Measurements from ENCODE around the gene RGS18. TPM values are rescaled to one million over a fixed set of nuclear protein-coding genes. Genes with fewer than 3 reads are reported as not detected.

The RGS18 gene
- total and polyA plus RNA-seq, 2 experiments from 2014 or later, result not detected

DNA sequence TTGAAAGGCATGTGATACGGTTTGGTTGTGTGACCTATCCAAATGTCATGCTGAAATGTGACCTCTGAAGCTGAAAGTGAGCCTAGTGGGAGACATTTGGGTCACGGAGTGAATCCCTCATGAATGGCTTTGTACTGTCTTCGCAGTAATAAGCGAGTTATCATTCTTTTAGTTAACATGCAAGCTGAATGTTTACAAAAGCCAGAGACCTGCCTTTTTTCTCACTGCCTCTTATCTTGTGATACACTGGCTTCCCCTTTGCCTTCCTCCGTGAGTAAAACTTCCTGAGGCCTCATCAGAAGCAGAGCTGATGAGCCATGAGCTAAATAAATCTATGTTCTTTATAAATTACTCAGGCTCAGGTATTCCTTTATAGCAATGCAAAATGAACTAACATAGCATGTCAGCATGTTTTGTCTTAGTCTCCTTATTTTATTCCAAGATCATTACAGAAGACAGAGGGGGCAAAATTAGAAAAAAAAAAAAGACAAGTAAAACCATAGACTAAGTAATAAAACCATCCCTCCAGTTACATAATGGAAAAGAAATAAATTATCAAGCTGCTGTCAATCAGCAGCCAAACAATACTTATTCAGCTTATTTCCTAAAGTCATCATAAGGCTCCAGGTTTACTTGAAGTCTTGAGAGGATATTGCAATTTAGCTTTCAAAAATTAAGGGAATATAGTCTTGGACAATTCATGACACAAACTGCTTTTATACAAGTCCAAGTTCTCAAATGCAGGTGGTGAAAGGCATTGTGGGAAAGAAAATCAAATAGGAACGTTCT is 12.1 kb downstream of the RGS18 start:
- Histone ChIP-seq H3K79me2 (replicated peaks; ENCODE audit: insufficient read depth) (no peaks in the 10 kb centered on the region), H3K4me2 (no peak overlapping the region), H3K36me3 (ENCODE audit: insufficient read depth) (no peaks in the 10 kb centered on the region), H3K27me3 (ENCODE audit: insufficient read depth) (no peaks in the 10 kb centered on the region), H4K20me1 (replicated peaks; ENCODE audit: insufficient read depth) (no peaks in the 10 kb centered on the region), H3K4me3 (no peak overlapping the region), H2AFZ (no peak overlapping the region; the same call in 1 of the 2 replicates), H3K4me1 (ENCODE audit: insufficient read depth) (no peaks in the 10 kb centered on the region), H3K9me2 (ENCODE audit: insufficient read depth) (no peaks in the 10 kb centered on the region), H3F3A (replicated peaks; ENCODE audit: low read depth) (no peaks in the 10 kb centered on the region), H3K27ac (ENCODE audit: low read depth) (no peak overlapping the region)
- TF ChIP-seq CREB1 (CRISPR knock-in tag; IDR thresholded peaks at IDR 0.05; ENCODE audit: low read depth), result no peak
- no peak for TF ChIP-seq NANOG (IDR thresholded peaks at IDR 0.05; ENCODE audit: borderline replicate concordance)
- no peak for TF ChIP-seq ZNF114 (CRISPR knock-in tag; IDR thresholded peaks at IDR 0.05)
- TF ChIP-seq, protein P1, sequence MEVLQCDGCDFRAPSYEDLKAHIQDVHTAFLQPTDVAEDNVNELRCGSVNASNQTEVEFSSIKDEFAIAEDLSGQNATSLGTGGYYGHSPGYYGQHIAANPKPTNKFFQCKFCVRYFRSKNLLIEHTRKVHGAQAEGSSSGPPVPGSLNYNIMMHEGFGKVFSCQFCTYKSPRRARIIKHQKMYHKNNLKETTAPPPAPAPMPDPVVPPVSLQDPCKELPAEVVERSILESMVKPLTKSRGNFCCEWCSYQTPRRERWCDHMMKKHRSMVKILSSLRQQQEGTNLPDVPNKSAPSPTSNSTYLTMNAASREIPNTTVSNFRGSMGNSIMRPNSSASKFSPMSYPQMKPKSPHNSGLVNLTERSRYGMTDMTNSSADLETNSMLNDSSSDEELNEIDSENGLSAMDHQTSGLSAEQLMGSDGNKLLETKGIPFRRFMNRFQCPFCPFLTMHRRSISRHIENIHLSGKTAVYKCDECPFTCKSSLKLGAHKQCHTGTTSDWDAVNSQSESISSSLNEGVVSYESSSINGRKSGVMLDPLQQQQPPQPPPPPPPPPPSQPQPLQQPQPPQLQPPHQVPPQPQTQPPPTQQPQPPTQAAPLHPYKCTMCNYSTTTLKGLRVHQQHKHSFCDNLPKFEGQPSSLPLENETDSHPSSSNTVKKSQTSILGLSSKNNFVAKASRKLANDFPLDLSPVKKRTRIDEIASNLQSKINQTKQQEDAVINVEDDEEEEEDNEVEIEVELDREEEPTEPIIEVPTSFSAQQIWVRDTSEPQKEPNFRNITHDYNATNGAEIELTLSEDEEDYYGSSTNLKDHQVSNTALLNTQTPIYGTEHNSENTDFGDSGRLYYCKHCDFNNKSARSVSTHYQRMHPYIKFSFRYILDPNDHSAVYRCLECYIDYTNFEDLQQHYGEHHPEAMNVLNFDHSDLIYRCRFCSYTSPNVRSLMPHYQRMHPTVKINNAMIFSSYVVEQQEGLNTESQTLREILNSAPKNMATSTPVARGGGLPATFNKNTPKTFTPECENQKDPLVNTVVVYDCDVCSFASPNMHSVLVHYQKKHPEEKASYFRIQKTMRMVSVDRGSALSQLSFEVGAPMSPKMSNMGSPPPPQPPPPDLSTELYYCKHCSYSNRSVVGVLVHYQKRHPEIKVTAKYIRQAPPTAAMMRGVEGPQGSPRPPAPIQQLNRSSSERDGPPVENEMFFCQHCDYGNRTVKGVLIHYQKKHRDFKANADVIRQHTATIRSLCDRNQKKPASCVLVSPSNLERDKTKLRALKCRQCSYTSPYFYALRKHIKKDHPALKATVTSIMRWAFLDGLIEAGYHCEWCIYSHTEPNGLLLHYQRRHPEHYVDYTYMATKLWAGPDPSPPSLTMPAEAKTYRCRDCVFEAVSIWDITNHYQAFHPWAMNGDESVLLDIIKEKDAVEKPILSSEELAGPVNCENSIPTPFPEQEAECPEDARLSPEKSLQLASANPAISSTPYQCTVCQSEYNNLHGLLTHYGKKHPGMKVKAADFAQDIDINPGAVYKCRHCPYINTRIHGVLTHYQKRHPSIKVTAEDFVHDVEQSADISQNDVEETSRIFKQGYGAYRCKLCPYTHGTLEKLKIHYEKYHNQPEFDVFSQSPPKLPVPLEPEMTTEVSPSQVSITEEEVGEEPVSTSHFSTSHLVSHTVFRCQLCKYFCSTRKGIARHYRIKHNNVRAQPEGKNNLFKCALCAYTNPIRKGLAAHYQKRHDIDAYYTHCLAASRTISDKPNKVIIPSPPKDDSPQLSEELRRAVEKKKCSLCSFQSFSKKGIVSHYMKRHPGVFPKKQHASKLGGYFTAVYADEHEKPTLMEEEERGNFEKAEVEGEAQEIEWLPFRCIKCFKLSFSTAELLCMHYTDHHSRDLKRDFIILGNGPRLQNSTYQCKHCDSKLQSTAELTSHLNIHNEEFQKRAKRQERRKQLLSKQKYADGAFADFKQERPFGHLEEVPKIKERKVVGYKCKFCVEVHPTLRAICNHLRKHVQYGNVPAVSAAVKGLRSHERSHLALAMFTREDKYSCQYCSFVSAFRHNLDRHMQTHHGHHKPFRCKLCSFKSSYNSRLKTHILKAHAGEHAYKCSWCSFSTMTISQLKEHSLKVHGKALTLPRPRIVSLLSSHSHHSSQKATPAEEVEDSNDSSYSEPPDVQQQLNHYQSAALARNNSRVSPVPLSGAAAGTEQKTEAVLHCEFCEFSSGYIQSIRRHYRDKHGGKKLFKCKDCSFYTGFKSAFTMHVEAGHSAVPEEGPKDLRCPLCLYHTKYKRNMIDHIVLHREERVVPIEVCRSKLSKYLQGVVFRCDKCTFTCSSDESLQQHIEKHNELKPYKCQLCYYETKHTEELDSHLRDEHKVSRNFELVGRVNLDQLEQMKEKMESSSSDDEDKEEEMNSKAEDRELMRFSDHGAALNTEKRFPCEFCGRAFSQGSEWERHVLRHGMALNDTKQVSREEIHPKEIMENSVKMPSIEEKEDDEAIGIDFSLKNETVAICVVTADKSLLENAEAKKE (CRISPR knock-in tag; IDR thresholded peaks at IDR 0.05), result no peak
- TF ChIP-seq, protein P2, sequence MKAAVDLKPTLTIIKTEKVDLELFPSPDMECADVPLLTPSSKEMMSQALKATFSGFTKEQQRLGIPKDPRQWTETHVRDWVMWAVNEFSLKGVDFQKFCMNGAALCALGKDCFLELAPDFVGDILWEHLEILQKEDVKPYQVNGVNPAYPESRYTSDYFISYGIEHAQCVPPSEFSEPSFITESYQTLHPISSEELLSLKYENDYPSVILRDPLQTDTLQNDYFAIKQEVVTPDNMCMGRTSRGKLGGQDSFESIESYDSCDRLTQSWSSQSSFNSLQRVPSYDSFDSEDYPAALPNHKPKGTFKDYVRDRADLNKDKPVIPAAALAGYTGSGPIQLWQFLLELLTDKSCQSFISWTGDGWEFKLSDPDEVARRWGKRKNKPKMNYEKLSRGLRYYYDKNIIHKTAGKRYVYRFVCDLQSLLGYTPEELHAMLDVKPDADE (IDR thresholded peaks at IDR 0.05), result no peak
- no peak for TF ChIP-seq EZH2 (IDR thresholded peaks at IDR 0.05; ENCODE audit: low read depth, unreplicated experiment)
- TF ChIP-seq ZNF331 (CRISPR knock-in tag; IDR thresholded peaks at IDR 0.05; ENCODE audit: low read depth), result no peak
- TF ChIP-seq, protein P3, sequence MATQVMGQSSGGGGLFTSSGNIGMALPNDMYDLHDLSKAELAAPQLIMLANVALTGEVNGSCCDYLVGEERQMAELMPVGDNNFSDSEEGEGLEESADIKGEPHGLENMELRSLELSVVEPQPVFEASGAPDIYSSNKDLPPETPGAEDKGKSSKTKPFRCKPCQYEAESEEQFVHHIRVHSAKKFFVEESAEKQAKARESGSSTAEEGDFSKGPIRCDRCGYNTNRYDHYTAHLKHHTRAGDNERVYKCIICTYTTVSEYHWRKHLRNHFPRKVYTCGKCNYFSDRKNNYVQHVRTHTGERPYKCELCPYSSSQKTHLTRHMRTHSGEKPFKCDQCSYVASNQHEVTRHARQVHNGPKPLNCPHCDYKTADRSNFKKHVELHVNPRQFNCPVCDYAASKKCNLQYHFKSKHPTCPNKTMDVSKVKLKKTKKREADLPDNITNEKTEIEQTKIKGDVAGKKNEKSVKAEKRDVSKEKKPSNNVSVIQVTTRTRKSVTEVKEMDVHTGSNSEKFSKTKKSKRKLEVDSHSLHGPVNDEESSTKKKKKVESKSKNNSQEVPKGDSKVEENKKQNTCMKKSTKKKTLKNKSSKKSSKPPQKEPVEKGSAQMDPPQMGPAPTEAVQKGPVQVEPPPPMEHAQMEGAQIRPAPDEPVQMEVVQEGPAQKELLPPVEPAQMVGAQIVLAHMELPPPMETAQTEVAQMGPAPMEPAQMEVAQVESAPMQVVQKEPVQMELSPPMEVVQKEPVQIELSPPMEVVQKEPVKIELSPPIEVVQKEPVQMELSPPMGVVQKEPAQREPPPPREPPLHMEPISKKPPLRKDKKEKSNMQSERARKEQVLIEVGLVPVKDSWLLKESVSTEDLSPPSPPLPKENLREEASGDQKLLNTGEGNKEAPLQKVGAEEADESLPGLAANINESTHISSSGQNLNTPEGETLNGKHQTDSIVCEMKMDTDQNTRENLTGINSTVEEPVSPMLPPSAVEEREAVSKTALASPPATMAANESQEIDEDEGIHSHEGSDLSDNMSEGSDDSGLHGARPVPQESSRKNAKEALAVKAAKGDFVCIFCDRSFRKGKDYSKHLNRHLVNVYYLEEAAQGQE (IDR thresholded peaks at IDR 0.05; ENCODE audit: unreplicated experiment), result no peak
- TF ChIP-seq POLR2AphosphoS5 (IDR thresholded peaks at IDR 0.05; ENCODE audit: low read depth), result no peak
- no peak for TF ChIP-seq EZH2phosphoT487 (IDR thresholded peaks at IDR 0.05; ENCODE audit: unreplicated experiment)
- no peak for TF ChIP-seq STAT1 (IDR thresholded peaks at IDR 0.05; ENCODE audit: unreplicated experiment)
- TF ChIP-seq JUNB (IDR thresholded peaks at IDR 0.05; ENCODE audit: unreplicated experiment), result no peak
- TF ChIP-seq, protein P4, sequence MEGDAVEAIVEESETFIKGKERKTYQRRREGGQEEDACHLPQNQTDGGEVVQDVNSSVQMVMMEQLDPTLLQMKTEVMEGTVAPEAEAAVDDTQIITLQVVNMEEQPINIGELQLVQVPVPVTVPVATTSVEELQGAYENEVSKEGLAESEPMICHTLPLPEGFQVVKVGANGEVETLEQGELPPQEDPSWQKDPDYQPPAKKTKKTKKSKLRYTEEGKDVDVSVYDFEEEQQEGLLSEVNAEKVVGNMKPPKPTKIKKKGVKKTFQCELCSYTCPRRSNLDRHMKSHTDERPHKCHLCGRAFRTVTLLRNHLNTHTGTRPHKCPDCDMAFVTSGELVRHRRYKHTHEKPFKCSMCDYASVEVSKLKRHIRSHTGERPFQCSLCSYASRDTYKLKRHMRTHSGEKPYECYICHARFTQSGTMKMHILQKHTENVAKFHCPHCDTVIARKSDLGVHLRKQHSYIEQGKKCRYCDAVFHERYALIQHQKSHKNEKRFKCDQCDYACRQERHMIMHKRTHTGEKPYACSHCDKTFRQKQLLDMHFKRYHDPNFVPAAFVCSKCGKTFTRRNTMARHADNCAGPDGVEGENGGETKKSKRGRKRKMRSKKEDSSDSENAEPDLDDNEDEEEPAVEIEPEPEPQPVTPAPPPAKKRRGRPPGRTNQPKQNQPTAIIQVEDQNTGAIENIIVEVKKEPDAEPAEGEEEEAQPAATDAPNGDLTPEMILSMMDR (conservative IDR thresholded peaks at IDR 0.05; ENCODE audit: low read depth in 2 of 2), result no peak
- Mint-ChIP-seq H3K27ac (no peak overlapping the region; the same call in 1 of the 2 replicates), H3K9me3 (peaks cover 3% of the 10 kb centered on the region), H3K4me3 (no peak overlapping the region), H3K4me1 (peaks cover 13% of the 10 kb centered on the region), H3K27me3 (ENCODE audit: insufficient read depth, low read depth, poor library complexity) (no peaks in the 10 kb centered on the region), H3K36me3 (ENCODE audit: low read depth) (peaks cover 1% of the 10 kb centered on the region; the same call in 2 of the 3 replicates)
- ATAC-seq, result no peak
- DNase-seq (ENCODE audit: low spot score), result no peak
